Osteocyte (in vitro differentiated cells): ENCODE data around the gene METAP2. TPM values are rescaled to one million over a fixed set of nuclear protein-coding genes. Genes with fewer than 3 reads are reported as not detected.

Experiments used
- DNase-seq: peaks from one replicate; pipeline ENCODE4 v3.0.0; 2021; ENCODE audit warnings: mixed read lengths; ENCODE audit not compliant: unreplicated experiment; ENCODE audit errors: extremely low spot score
- H3K27ac Mint-ChIP-seq: one replicate; pipeline ENCODE4 v1.8.0; 2021; ENCODE audit warnings: mild to moderate bottlenecking, mixed read lengths; ENCODE audit not compliant: unreplicated experiment
- H3K27me3 Mint-ChIP-seq: one replicate; pipeline ENCODE4 v1.8.0; 2021; ENCODE audit warnings: mixed read lengths; ENCODE audit not compliant: unreplicated experiment
- H3K36me3 Mint-ChIP-seq: one replicate; pipeline ENCODE4 v1.8.0; 2021; ENCODE audit warnings: mixed read lengths; ENCODE audit not compliant: unreplicated experiment
- H3K4me1 Mint-ChIP-seq: one replicate; pipeline ENCODE4 v1.8.0; 2021; ENCODE audit warnings: mixed read lengths; ENCODE audit not compliant: unreplicated experiment
- H3K4me3 Mint-ChIP-seq: one replicate; pipeline ENCODE4 v1.8.0; 2021; ENCODE audit warnings: mild to moderate bottlenecking, moderate library complexity, mixed read lengths; ENCODE audit not compliant: unreplicated experiment
- H3K9me3 Mint-ChIP-seq: one replicate; pipeline ENCODE4 v1.8.0; 2021; ENCODE audit warnings: mixed read lengths; ENCODE audit not compliant: unreplicated experiment
- total RNA-seq: library from RNA; stranded (reverse); gene quantifications from 2 replicates; pipeline ENCODE4 v1.2.1, GENCODE V29; 2021
- TF ChIP-seq, protein P1 (sequence below): fragments of 200-600 bp; sonication (generic); IDR thresholded peaks from 2 replicates; pipeline ENCODE4 v1.5.0; 2021; ENCODE audit warnings: antibody characterized with exemption, mild to moderate bottlenecking, moderate library complexity

The METAP2 gene
- total RNA-seq, 1 donor from 2014 or later: 76.6 TPM

DNA sequence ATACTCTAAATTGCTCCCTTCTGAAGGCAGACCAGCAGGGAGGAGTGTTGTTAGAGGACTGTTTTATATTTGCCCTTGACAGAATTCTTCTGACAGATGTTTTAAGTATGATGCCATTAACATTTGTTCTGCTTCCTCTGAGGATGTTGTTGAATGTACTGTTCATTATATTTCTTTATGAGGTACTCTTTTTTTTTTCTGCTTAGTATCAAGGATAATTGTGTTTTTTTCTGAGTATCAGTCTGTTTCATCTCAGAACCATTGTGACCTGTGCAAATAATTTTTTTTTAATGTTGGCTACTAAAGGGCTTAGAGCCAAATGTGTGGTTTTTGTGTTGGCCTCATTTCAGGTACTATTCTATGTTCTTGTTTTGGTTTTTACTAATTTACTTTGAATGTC is 10.6 kb downstream of the METAP2 start:
- DNase-seq: no peak
- TF ChIP-seq, protein P1, sequence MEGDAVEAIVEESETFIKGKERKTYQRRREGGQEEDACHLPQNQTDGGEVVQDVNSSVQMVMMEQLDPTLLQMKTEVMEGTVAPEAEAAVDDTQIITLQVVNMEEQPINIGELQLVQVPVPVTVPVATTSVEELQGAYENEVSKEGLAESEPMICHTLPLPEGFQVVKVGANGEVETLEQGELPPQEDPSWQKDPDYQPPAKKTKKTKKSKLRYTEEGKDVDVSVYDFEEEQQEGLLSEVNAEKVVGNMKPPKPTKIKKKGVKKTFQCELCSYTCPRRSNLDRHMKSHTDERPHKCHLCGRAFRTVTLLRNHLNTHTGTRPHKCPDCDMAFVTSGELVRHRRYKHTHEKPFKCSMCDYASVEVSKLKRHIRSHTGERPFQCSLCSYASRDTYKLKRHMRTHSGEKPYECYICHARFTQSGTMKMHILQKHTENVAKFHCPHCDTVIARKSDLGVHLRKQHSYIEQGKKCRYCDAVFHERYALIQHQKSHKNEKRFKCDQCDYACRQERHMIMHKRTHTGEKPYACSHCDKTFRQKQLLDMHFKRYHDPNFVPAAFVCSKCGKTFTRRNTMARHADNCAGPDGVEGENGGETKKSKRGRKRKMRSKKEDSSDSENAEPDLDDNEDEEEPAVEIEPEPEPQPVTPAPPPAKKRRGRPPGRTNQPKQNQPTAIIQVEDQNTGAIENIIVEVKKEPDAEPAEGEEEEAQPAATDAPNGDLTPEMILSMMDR: no peak
- Mint-ChIP-seq H3K36me3 (peaks cover 28% of the 10 kb centered on the region), H3K9me3 (no peaks in the 10 kb centered on the region), H3K4me3 (no peak overlapping the region), H3K27me3 (no peaks in the 10 kb centered on the region), H3K27ac (peak overlapping the region; percentile 28), H3K4me1 (peaks cover 19% of the 10 kb centered on the region)

DNA sequence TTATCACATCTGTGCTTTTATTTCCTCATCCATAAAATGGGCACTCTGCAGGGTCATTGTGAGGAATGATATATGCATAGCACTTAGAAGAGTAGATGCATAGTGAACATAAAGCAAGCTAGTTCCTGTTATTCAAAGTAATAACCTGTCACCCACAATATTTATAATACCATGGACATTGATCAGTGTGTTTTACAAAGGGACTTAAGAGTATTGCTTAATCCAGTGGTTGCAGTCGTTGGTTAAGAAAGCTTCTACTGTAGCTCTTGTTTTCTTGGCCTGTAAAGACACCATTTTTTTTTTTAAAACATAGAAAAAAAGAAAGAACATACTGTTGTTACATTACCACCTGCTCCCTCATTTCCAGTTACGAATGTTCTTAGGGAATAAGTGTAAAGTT is 13.1 kb downstream of the METAP2 start:
- Mint-ChIP-seq H3K27ac (no peak overlapping the region), H3K4me1 (peaks cover 5% of the 10 kb centered on the region), H3K27me3 (no peaks in the 10 kb centered on the region), H3K36me3 (peaks cover 34% of the 10 kb centered on the region), H3K4me3 (no peak overlapping the region), H3K9me3 (no peaks in the 10 kb centered on the region)
- DNase-seq: no peak
- TF ChIP-seq, protein P1: no peak

DNA sequence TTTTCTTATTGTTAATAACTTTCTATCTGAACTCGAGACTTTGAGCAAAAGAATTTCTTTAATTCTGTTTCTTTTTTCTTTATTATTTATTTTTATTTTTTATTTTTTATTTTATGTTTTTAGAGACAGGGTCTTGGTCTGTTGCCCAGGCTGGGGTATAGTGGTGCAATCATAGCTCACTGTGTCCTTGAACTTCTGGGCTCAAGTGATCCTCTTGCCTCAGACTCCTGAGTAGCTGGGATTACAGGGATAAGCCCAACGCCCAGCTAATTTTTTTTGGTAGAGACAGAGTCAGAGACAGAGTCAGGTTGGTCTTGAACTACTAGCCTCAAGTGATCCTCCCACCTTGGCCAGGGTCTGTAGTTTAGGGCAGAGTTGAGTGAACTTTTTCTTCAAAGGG is 18.5 kb downstream of the METAP2 start:
- Mint-ChIP-seq H3K27ac (no peak overlapping the region), H3K27me3 (no peaks in the 10 kb centered on the region), H3K4me3 (no peak overlapping the region), H3K4me1 (no peaks in the 10 kb centered on the region), H3K36me3 (peaks cover 52% of the 10 kb centered on the region), H3K9me3 (no peaks in the 10 kb centered on the region)
- TF ChIP-seq, protein P1: no peak
- DNase-seq: no peak

DNA sequence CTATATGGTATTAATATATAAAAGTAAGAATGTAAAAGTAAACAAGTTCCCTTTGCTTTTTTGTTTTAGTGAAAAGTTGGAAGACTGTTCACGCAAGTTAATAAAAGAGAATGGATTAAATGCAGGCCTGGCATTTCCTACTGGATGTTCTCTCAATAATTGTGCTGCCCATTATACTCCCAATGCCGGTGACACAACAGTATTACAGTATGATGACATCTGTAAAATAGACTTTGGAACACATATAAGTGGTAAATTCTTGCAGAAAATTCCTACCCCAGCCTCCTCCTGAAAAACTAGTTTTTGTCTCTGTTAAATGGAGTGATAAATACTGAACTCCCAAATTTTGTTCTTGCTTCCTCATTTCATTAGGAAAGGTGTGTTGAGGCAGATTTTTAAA is 20.9 kb downstream of the METAP2 start:
- peaks cover 13% of the 10 kb centered on the region for H3K9me3 Mint-ChIP-seq
- H3K36me3 Mint-ChIP-seq: peaks cover 60% of the 10 kb centered on the region
- DNase-seq: no peak

DNA sequence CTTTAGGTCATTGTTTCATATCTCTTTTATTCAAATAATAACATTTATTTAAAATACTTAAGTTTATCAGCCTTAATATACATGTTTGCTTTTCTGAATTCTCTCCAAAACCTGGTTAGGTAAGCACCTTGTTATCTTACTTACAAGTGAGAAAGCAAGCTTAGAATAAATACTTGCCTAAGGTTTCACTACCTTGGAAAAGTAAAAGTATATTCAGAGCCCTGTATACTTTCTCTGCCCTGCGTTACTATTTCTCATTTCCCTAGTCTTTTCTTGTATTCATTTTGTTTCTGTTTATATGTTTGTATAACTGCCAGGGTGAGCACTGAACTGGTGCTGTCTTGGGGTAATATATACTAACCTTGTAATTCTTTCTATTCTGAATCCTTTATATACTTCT is 21.5 kb downstream of the METAP2 start:
- Mint-ChIP-seq H3K4me1 (no peaks in the 10 kb centered on the region), H3K27ac (no peak overlapping the region), H3K27me3 (no peaks in the 10 kb centered on the region), H3K9me3 (peaks cover 13% of the 10 kb centered on the region), H3K4me3 (no peak overlapping the region), H3K36me3 (peaks cover 61% of the 10 kb centered on the region)
- TF ChIP-seq, protein P1: no peak
- DNase-seq: no peak

More for the DNA sequence above, 20.9 kb downstream of the METAP2 start:
- Mint-ChIP-seq H3K27me3 (no peaks in the 10 kb centered on the region), H3K27ac (no peak overlapping the region), H3K4me1 (no peaks in the 10 kb centered on the region), H3K4me3 (no peak overlapping the region)
- TF ChIP-seq, protein P1: no peak
